EL (cell line): Measurements from ENCODE around the gene IGFBP2.

Experiments used
- DNase-seq: peaks from one replicate; pipeline ENCODE4 v3.0.0-alpha.2; 2016

IGFBP2 gene

DNA sequence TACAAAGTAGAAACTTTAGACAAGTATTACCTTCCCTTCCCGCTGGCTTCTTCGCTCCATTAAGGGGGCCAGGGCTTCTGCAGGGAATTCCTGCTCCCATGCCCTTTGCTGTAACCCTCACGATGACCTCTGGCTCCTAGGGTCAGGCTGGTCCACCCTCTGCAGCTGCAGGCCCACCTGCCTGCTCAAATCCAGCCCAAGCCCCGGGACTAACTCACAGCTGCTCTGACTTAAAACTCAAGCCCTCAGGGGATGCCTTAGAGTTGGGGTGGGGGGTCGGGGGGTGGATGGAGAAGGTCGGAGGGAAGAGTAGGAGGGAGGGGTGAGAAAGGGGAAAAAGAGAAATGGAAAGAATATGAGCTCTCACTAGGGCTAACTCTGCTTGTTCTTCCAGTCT, 57.2 kb downstream of the IGFBP2 start:
- no peak for DNase-seq

DNA sequence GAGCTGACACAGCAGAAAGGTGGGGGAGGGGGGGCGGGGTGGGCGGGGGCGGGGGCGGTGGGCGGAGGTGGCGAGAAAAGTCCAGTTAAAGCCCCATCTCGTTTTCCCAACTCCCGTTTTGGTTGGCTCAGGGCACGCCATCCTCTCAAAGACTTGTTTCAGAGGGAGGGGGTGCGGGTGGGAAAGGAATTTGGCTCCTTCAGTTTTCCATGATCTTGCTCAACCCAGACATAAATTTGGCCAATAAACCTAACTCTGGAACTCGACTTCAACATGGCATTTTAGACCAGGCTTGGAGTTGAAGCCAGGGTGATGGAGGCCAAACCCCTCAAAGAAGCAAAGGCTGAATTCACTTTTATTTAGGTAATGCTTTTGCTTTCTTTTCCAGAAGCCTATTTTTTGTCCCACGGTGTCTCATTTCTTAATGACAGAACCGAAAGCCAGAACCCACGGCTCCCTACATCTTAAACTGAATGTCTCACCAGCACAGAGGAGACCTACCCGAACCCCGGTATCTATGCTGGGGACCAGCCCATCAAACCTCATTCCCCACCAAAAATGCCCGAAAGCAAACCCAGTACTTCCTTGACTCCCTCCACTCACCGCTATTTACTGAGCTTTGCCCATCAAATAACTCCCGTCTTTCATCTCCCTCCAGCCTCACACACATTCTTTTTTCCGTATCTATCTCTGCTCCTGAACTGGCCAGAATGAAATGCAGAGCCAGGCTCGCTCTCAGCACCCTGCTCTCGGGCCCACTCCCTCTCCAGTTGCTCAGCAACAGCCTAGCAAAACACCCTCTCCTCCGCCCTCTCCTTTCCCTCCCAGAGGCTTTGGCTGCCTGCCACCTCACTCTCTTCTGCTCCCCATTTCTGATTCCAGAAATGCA, 57.9 kb downstream of the IGFBP2 start:
- peak; percentile 73 for DNase-seq

DNA sequence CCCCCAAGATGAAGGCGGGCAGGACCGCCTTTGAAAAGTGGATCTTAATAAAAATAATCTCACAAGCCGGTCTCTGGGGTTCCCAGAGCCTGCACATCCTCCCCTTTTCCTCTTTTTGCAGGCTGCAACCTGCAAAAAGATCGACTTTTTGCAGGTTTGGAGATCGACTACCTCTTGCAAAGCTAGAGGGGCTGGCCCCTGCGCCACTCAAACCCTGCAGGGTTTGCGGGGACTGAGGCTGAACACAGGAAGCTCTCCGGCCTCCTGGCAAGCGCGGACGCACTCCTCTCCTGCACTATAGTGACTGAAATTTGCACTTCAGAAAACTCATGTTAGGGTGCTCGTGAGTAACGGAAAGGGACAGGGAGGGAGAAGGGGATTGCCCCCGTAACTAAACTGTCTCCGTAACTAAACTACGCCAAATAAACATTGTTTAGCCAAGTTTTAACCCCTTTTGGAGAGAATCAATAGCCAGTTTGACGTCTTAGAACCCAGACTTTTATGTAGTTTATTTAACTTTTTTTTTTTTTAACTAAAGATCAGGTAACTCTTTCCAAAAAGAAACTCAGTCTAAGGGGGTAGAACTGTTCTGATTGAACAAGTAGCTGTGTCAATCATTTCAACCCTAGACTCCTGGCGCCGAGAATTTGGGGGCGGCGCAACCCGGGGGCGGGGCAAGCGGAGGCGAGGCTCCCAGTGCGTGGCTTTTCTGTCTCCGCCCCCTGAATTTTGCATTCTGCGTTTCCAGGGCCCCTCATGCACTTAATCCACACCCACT, 59.6 kb downstream of the IGFBP2 start:
- peak; percentile 77 for DNase-seq

DNA sequence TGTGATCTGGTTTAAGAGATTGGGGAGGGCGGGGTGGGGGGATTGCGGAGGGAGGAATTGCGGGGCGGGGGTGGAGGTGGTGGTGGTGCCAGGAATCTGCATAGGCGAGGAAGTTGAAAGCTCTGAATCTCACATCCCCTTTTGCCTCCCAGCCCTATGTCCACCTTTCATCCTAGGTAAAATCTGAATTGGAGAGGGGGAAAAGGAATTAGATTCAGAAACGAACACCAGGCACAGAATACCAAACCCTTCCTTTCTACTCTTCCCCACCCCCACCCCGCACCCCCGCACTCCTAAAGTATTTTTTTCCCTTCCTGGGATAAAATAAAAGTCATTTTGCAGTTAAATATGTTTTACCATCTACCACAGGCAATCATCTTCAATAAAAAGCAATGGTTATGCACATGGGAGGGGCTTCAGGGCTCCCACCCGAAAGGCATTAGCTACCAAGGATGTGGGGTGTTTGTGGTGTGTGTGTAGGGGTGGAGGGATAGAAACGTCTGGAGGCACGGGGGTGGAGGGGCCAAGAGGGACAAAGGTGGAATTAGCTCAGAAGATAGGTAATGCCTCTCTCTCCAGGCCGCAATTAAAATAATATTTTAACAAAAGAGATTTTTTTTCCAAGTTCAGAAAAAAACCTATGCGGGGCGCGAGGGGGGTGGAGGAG, 60.3 kb downstream of the IGFBP2 start:
- no peak for DNase-seq

DNA sequence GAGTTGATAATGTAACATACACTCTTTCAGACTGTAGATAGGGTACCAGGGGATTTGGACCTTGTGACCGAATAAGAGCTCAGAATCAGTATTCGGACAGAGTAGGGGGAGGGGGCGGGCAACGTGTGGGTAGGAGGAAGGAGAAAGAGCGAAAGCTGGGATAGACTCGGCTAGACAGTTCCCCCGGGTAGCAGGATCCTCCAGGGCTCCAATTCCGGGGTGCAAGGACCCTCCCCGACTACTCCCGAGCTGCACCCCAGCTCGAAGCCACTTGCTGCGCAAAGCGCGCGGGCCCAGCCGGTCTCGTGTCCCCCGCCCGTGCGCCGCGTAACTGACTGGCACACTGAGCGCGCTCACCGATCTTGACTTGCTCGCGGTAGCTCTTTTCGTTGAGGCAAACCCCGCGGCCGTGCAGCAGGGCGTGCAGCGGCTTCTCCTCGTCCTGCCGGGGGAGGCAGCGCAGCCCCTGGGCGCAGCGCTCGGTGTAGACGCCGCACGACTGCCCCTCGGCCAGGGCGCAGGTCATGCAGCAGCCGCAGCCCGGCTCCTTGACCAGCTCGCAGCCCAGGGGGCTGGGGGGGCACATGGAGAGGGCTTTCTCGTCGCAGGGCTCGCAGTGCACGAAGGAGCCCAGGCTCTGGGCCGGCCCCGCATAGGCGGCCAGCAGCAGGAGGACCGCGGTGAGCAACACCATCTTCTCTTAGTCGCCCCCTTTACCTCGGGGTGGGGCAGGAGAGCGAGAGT, 61.0 kb downstream of the IGFBP2 start:
- peak; percentile 70 for DNase-seq

DNA sequence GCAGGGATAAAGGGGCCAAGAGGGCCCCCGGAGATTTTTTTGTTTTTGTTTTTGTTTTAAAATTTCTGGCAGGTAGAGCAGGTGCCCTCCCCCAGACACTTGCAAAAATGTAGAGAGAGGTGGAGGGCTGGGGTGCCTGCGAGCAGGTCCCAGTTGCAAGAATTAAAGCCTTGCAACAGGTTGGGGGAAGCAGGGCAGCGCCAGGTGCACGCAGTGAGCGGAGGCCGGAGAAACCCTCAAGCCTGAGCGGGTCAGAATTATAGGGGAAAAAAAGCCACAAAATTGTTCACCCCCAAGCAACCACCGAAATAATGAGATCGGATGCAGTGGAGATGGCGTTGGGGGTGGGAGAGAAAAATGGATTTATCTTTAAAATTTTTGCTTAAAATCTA, 61.6 kb downstream of the IGFBP2 start:
- DNase-seq = no peak

DNA sequence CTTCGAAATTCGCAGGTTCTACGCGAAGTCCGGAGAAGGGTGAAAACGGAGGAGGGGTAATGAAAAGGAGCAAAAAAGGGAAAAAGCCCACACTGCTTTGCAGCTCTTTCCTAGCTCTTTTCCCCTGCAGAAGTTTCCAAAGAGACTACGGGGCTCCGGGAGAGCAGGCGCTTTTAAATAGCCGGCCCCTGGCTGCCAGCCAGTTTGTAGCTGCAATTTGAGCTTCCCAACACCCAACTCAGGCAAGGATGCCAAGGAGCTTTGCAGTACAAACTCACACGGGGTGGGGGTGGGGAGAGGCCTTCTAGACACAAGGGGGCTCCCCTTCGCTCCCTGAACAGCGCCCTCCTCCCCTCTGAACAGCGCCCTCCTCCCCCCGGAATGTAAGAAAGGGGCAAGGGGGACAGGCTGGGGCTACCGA, 62.2 kb downstream of the IGFBP2 start, which contains the start of gene IGFBP5:
IGFBP5 (minus strand) TSS at position 149 of the 421 bp plus-strand sequence. CDS start 774 bp downstream, outside the sequence.
- peak; percentile 75 for DNase-seq

DNA sequence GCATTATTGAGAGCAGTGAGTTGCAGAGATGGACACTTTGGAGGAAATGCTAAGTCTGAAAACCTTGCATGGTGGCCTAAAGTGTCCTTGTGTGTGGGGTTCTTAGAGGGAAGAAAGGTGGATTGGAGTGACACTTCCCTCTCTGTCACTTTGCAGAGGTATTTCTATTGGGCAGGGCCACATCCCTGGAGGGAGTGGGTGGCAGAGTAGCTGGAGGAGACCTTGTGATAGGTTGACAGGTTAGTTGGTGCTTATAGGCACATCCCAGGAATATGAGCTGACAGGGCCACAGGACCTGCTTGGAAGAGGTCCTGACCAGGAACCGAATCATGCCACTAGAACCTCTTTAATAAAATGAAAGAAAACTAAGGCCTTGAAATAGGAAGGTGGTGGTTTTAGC, 63.1 kb downstream of the IGFBP2 start:
- DNase-seq = no peak

DNA sequence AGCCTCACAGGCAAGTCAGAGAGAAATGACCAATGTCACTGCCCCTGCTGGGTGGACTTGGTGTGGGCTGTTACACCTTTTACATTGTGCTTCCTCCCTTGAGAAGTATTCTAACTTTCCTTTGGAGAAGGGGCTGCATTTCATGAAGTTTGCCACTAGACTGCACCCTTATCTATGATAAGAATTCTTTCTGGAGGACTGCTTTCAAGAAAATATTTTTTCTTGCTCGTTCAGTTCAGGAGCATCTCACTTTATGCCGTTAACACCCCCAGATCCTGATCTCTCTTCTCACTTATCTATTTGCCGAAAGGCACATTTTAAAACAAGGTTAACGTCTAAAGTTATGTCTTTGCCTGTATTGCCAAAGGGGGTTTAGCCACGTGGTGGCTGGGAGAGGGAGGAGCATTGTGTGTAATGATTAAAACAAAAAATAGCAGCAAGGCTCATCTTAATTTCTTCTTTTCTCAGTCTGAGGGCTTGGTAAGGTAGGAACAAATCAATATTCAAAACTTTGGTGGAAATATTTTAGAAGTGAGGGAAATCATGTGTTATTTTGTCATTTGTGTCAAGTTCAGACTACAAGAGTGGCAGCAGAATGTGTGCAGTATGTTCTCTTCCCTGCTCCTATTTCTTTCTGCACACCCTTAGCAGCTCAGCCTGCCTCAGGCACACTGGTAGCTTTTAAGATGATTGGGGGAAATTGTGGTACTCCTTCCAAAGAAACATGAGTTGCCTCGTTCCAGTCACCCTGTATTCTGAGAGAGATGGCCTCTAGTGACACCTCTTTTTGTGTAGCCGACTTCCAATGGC, 63.7 kb downstream of the IGFBP2 start:
- peak; percentile 53 for DNase-seq

DNA sequence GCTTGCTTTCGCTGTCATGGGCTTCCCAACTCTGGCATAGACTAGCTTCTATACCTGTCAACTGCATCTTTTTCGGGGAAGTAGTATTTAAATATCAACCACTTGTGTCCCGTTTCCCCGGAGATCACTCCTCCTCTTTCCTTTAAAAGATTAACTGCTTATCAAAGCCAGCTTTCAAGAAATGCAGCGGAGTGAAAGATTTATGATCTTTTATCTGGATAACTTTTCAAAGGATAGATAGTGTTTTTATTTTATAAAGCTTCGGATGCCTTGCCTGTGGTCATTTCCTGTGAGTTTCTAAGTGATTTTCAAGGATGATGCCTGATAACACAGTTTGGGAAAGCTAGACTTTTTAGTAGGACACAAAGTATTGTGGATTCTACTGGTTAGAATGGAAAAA, 65.1 kb downstream of the IGFBP2 start:
- no peak for DNase-seq

DNA sequence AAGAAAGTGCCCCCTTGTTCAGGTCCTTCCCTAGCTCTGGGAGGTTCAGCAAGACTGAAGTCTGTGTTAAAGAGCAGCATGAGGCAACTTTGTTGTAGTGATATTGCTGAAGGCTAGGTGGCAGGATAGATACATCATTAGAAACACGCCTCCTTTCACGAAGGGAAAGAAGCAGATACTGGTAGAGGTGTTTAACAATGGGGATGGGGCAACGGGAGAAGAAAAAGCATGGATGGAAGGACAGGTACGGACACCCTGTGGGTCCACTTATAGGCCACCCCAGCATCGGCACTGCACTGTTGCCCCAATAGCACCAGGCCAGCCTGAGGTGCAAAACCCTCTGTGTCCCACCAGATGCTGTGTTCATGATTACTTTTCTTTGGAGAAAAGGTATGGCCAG, 65.7 kb downstream of the IGFBP2 start:
- peak; percentile 63 for DNase-seq

DNA sequence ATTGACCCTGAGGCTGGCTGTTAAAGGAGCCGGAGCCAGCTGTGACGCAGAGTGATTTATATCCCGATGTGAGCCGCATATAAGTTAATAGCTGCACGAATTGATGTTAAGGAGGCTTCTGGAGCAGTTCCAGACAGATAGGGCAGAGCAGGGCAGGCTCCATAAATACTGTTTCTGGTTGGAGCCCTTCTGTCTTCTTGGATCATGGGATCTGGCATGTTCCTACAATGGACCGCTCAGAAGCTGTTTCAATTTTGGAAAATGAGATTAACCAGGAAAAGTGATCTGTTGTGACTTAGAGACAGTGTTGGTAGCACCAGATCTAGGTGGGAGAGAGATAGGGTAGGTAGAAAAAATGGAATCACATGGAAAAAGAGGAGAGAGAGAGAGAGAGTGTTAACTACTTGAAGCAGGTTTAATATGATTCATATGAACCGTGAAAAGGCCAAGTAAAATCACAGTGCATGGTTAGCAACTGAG, 66.9 kb downstream of the IGFBP2 start:
- DNase-seq = no peak

DNA sequence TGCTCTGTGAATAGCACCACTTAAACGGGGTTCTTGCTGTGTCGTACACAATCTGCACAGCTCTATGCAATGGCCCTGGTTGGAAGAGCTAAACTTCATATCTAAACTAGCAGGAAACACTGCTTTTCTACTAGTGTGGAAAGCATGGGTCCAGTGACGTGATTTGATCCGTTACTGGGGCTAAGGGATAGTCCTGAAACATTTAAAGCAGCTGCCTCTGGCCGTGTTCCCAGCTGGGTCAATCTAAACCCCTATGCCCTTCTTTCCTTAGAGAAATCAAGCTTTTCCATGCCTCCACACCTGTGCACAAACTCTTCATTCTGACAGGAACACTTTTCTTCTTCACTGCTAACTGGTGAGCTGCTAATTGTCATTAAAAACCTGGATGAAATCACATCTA, 67.6 kb downstream of the IGFBP2 start:
- no peak for DNase-seq

DNA sequence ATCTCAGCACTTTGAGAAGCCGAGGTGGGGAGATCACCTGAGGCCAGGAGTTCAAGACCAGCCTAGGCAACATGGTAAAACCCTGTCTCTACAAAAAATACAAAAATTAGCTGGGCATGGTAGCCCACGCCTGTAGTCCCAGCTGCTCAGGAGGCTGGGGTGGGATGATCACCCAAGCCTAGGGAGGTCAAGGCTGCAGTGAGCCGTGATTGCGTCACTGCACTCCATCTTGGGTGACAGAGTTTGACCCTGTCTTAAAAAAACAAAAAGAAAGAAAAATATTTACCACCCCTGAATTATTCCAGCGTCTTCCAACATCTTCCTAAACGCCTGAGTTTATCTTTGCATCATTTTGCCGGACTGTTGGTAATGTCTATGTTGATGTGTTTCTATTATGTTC, 68.3 kb downstream of the IGFBP2 start:
- DNase-seq = no peak

DNA sequence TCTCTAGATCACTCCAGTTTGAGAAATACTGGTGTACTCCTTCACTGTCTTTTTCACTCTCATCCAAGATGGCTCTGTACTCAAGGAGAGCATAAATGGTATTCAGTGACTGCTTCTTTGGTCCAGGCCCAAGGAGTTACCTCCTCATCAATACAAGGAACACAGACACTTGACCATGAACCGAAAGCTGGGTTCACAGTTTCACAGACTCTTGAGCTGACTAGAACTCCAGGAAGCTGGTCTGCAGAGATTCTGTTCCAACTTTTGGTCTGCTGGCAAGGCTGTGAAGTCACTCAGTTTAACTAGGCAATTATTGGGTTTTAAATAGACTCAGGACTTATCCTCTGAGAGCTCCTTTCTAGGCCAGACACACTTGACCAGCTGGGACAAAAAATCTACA, 69.5 kb downstream of the IGFBP2 start:
- DNase-seq = no peak

DNA sequence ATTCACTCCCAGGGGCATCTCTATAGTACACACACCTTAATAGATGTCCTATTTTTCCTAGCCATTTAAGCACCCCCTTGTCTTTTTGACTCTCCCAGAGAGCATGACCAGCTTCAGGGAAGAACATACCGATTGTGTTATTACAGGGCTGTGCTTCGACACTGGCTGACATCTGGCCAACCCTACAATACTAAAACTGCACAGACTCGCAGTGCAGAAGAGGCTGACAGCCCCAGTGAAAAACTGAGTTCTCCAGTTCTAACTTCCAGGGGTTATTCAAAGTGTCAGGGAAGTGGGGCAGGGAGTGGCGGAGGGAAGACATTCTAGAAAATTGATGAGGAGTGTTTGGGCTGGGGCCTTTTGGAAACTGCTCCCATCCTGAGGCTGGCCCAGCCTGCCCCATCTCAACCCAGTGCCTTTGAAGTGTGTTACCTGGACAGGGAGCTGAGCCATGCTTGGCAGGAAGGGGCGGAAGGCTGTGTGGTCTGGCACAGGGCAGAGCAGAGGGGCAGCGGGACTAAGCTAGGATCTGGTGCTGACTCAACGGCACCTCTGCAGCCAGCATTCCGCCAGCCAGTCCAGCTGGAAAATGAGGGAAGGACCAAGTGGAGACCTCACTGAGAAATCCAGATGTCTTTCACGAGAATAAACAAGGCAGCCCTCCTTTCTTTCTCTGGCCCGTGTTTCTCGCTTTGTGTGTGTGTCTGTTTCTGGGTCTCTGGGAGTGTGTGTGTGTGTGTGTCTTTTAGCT, 77.5 kb downstream of the IGFBP2 start:
- DNase-seq = peak; percentile 60

DNA sequence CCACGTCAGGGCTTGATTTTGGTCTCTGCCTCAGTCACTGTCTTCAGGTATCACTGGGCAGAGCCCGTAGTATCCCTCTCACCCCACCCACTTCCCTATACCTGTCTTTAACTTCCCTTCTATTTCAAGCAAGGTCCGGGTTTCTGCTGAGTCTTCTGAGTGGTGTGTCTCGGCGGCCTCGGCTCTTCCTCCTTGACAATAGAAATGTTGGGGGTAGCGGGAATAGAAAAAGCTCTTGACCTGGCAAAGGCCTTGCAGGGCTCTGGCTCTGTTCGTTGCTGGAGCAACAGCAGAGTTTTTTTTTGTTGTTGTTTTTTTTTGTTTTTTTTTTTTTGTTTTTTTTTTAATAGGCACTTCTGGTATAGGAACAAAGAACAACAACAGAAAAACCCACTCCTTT, 78.1 kb downstream of the IGFBP2 start:
- DNase-seq = no peak

DNA sequence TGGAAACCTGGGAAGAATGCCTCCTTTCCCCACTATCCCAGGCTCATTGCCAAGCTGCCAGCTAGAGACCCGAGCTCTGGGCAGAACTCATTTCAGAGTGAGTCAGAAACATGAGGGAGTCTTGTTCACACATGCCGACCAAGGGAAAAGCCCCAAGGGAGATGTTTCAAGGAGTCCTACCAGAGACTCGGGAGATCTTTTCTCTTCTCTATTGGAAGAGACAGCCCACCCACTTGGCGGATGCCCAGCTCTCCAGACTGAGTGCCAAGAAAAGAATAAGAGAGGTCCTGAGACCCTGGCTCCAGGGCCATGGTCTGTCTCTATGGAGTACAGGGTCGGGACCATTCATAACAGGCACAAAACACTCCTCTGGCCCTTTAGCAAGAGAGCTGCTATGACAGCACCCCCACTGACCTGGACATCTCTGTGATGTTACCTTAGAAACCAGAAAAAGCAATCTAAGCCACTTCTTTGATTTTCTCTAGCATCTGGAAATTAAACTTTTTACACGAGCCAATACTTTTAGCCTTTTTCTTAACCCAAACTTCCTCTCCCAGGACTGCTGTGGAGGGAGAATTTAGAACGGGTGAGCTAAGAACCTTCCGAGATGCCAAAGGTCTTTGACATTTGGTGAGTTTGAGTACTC, 80.6 kb downstream of the IGFBP2 start:
- peak; percentile 96 for DNase-seq
